ENCODE measurements around the gene PLCG2.

Gene PLCG2

GRCh38 chr16:81841722-81842121 is 62.6 kb downstream of the PLCG2 start:
- H3K4me3 ChIP-seq (ENCODE audit: insufficient read depth, low read length, poor library complexity, severe bottlenecking): no peak overlapping the region
- H3K36me3 ChIP-seq (ENCODE audit: low read length): peaks cover 18% of the 10 kb centered on the region; the same call in 1 of the 2 replicates
- H3K9ac ChIP-seq (ENCODE audit: low read length): peak overlapping the region; percentile 10; the same call in 1 of the 2 replicates
- TF ChIP-seq CTCF (IDR thresholded peaks at IDR 0.05; ENCODE audit: insufficient read depth, low read length, poor library complexity, severe bottlenecking) (no peak), EZH2phosphoT487 (conservative IDR thresholded peaks at IDR 0.05; ENCODE audit: low read length) (no peak)
- peaks cover 97% of the 10 kb centered on the region for H3K79me2 ChIP-seq (ENCODE audit: insufficient read depth, low read length)
- H3K9me3 ChIP-seq (ENCODE audit: insufficient read depth, low read length): no peaks in the 10 kb centered on the region
- no peaks in the 10 kb centered on the region for H3K9me2 ChIP-seq (replicated peaks; ENCODE audit: insufficient read depth, low read length)
- H3K4me2 ChIP-seq (ENCODE audit: low read depth, low read length, poor library complexity, severe bottlenecking): peak overlapping the region; percentile 29
- H3K27ac ChIP-seq (ENCODE audit: low read depth, low read length): peak overlapping the region; percentile 72
- H4K20me1 ChIP-seq (ENCODE audit: low read depth, low read length): no peaks in the 10 kb centered on the region
- H3F3A ChIP-seq (ENCODE audit: insufficient read depth): peaks cover 16% of the 10 kb centered on the region
- no peak overlapping the region for H2AFZ ChIP-seq (ENCODE audit: low read depth, low read length, severe bottlenecking)
- no peaks in the 10 kb centered on the region for H3K27me3 ChIP-seq (ENCODE audit: low read length)

- TF ChIP-seq CTCF (IDR thresholded peaks at IDR 0.05; ENCODE audit: insufficient read depth, low read length, poor library complexity, severe bottlenecking): no peak
- no peak for TF ChIP-seq EZH2phosphoT487 (conservative IDR thresholded peaks at IDR 0.05; ENCODE audit: low read length)
- Histone ChIP-seq H4K20me1 (ENCODE audit: low read depth, low read length) (0 out of 2 replicates have a peak, but pooled peaks cover 2% of the 10 kb centered on the region), H3K9ac (ENCODE audit: low read length) (no peak overlapping the region), H3K9me2 (replicated peaks; ENCODE audit: insufficient read depth, low read length) (no peaks in the 10 kb centered on the region), H2AFZ (ENCODE audit: low read depth, low read length, severe bottlenecking) (no peak overlapping the region), H3K27ac (ENCODE audit: low read depth, low read length) (peak overlapping the region; percentile 72; the same call in 1 of the 2 replicates), H3F3A (ENCODE audit: insufficient read depth) (peaks cover 6% of the 10 kb centered on the region; the same call in 1 of the 2 replicates), H3K4me3 (ENCODE audit: insufficient read depth, low read length, poor library complexity, severe bottlenecking) (no peak overlapping the region), H3K4me2 (ENCODE audit: low read depth, low read length, poor library complexity, severe bottlenecking) (no peak overlapping the region), H3K27me3 (ENCODE audit: low read length) (no peaks in the 10 kb centered on the region), H3K79me2 (ENCODE audit: insufficient read depth, low read length) (peaks cover 97% of the 10 kb centered on the region), H3K9me3 (ENCODE audit: insufficient read depth, low read length) (no peaks in the 10 kb centered on the region), H3K36me3 (ENCODE audit: low read length) (peaks cover 18% of the 10 kb centered on the region; the same call in 1 of the 2 replicates)
These were observed 63.6 kb downstream of the PLCG2 start for GRCh38 chr16:81842564-81843242.

GRCh38 chr16:81843243-81843582 is 64.1 kb downstream of the PLCG2 start:
- 0 out of 2 replicates have a peak, but pooled peaks cover 5% of the 10 kb centered on the region for H4K20me1 ChIP-seq (ENCODE audit: low read depth, low read length)
- H3F3A ChIP-seq (ENCODE audit: insufficient read depth): peaks cover 4% of the 10 kb centered on the region; the same call in 1 of the 2 replicates
- peak overlapping the region; percentile 46 for H3K27ac ChIP-seq (ENCODE audit: low read depth, low read length)
- no peaks in the 10 kb centered on the region for H3K9me3 ChIP-seq (ENCODE audit: insufficient read depth, low read length)
- H3K4me3 ChIP-seq (ENCODE audit: insufficient read depth, low read length, poor library complexity, severe bottlenecking): no peak overlapping the region
- no peak overlapping the region for H2AFZ ChIP-seq (ENCODE audit: low read depth, low read length, severe bottlenecking)
- H3K9ac ChIP-seq (ENCODE audit: low read length): no peak overlapping the region
- peaks cover 97% of the 10 kb centered on the region for H3K79me2 ChIP-seq (ENCODE audit: insufficient read depth, low read length)
- no peaks in the 10 kb centered on the region for H3K27me3 ChIP-seq (ENCODE audit: low read length)
- H3K4me2 ChIP-seq (ENCODE audit: low read depth, low read length, poor library complexity, severe bottlenecking): no peak overlapping the region
- no peaks in the 10 kb centered on the region for H3K9me2 ChIP-seq (replicated peaks; ENCODE audit: insufficient read depth, low read length)
- peaks cover 18% of the 10 kb centered on the region; the same call in 1 of the 2 replicates for H3K36me3 ChIP-seq (ENCODE audit: low read length)
- TF ChIP-seq CTCF (IDR thresholded peaks at IDR 0.05; ENCODE audit: insufficient read depth, low read length, poor library complexity, severe bottlenecking) (no peak), EZH2phosphoT487 (conservative IDR thresholded peaks at IDR 0.05; ENCODE audit: low read length) (no peak)
